WTC11 (cell line): ENCODE results near the gene RAD23A. TPM values are rescaled to one million over a fixed set of nuclear protein-coding genes. Genes with fewer than 3 reads are reported as not detected.

ENCODE experiments used
- ATAC-seq: fragments of 200-7000 bp; cut with Tn5 transposase; 2 replicates; pipeline ENCODE4 v1.10.0; 2021; ENCODE audit warnings: mild to moderate bottlenecking, moderate library complexity
- CTCF ChIA-PET: fragments of 300-600 bp; sonication (Branson Sonifier 250); formaldehyde crosslinking; loops from one replicate; lab custom pipeline; 2021; ENCODE audit warnings: antibody characterized with exemption; lab: Charles Lee
- POLR2A ChIA-PET: fragments of 350-600 bp; sonication (Branson Sonifier 250); formaldehyde crosslinking; loops from one replicate; lab custom pipeline; 2021; ENCODE audit warnings: antibody characterized with exemption; lab: Charles Lee
- DNase-seq: peaks from one replicate; pipeline ENCODE4 v3.0.0; 2021; ENCODE audit warnings: low spot score
- H3K27ac Mint-ChIP-seq: 2 replicates; pipeline ENCODE4 v1.8.0; 2021; ENCODE audit warnings: mixed read lengths
- H3K27me3 Mint-ChIP-seq: 2 replicates; pipeline ENCODE4 v1.8.0; 2021; ENCODE audit warnings: low read depth, mild to moderate bottlenecking, moderate library complexity, mixed read lengths
- H3K36me3 Mint-ChIP-seq: 2 replicates; pipeline ENCODE4 v1.8.0; 2021; ENCODE audit warnings: mixed read lengths
- H3K4me1 Mint-ChIP-seq: 2 replicates; pipeline ENCODE4 v1.8.0; 2022; ENCODE audit warnings: mixed read lengths
- H3K4me3 Mint-ChIP-seq: 2 replicates; pipeline ENCODE4 v1.8.0; 2021; ENCODE audit warnings: mild to moderate bottlenecking, moderate library complexity, mixed read lengths
- H3K9me3 Mint-ChIP-seq: 2 replicates; pipeline ENCODE4 v1.8.0; 2021; ENCODE audit warnings: mixed read lengths
- AFF4 ChIP-seq: sonication (generic); formaldehyde crosslinking; IDR thresholded peaks from 2 replicates; pipeline ENCODE4 v1.8.1; 2023; ENCODE audit warnings: mild to moderate bottlenecking, missing genetic modification reagents, borderline replicate concordance
- AR ChIP-seq: fragments of 250-450 bp; sonication (Bioruptor Pico); IDR thresholded peaks from 2 replicates; pipeline ENCODE4 v1.9.0; 2021; ENCODE audit warnings: mild to moderate bottlenecking
- ARID4B ChIP-seq: sonication (generic); formaldehyde crosslinking; IDR thresholded peaks from 2 replicates; pipeline ENCODE4 v1.8.0; 2023; ENCODE audit warnings: missing genetic modification reagents, mild to moderate bottlenecking, borderline replicate concordance
- ESRRA ChIP-seq: sonication (generic); formaldehyde crosslinking; IDR thresholded peaks from 2 replicates; pipeline ENCODE4 v1.8.1; 2022; ENCODE audit warnings: mild to moderate bottlenecking, missing genetic modification reagents, borderline replicate concordance
- ETV6 ChIP-seq: sonication (generic); formaldehyde crosslinking; IDR thresholded peaks from 2 replicates; pipeline ENCODE4 v1.8.1; 2022; ENCODE audit warnings: mild to moderate bottlenecking, missing genetic modification reagents
- FOXP1 ChIP-seq: sonication (generic); formaldehyde crosslinking; IDR thresholded peaks from 2 replicates; pipeline ENCODE4 v1.8.0; 2022; ENCODE audit warnings: missing genetic modification reagents, mild to moderate bottlenecking, moderate library complexity, borderline replicate concordance
- HMGA2 ChIP-seq: fragments of 250-450 bp; sonication (Bioruptor Pico); IDR thresholded peaks from 2 replicates; pipeline ENCODE4 v1.4.0; 2021; ENCODE audit warnings: mild to moderate bottlenecking, moderate library complexity
- JUN ChIP-seq: sonication (generic); formaldehyde crosslinking; IDR thresholded peaks from 2 replicates; pipeline ENCODE4 v1.8.0; 2023; ENCODE audit warnings: mild to moderate bottlenecking, missing genetic modification reagents
- MXD4 ChIP-seq: fragments of 250-450 bp; sonication (Bioruptor Pico); IDR thresholded peaks from 2 replicates; pipeline ENCODE4 v1.8.0; 2021; ENCODE audit warnings: mild to moderate bottlenecking, moderate library complexity, borderline replicate concordance
- NFATC4 ChIP-seq: fragments of 250-450 bp; sonication (Bioruptor Pico); IDR thresholded peaks from 2 replicates; pipeline ENCODE4 v1.9.0; 2021; ENCODE audit warnings: mild to moderate bottlenecking
- OVOL2 ChIP-seq: fragments of 250-450 bp; sonication (Bioruptor Pico); IDR thresholded peaks from 2 replicates; pipeline ENCODE4 v1.9.0; 2021; ENCODE audit warnings: mild to moderate bottlenecking, borderline replicate concordance
- PREB ChIP-seq: sonication (generic); formaldehyde crosslinking; IDR thresholded peaks from 2 replicates; pipeline ENCODE4 v1.8.1; 2022; ENCODE audit warnings: mild to moderate bottlenecking, missing genetic modification reagents, moderate library complexity, borderline replicate concordance
- SP1 ChIP-seq: sonication (generic); formaldehyde crosslinking; conservative IDR thresholded peaks from 2 replicates; pipeline ENCODE4 v1.8.1; 2022; ENCODE audit warnings: missing genetic modification reagents
- TCF7 ChIP-seq: sonication (generic); formaldehyde crosslinking; IDR thresholded peaks from 2 replicates; pipeline ENCODE4 v1.8.0; 2022; ENCODE audit warnings: mild to moderate bottlenecking, low read depth, missing genetic modification reagents, moderate library complexity
- TP53 ChIP-seq: sonication (generic); formaldehyde crosslinking; IDR thresholded peaks from 2 replicates; pipeline ENCODE4 v1.8.1; 2023; ENCODE audit warnings: mild to moderate bottlenecking, missing genetic modification reagents
- ZNF138 ChIP-seq: sonication (generic); formaldehyde crosslinking; conservative IDR thresholded peaks from 2 replicates; pipeline ENCODE4 v1.8.1; 2022; ENCODE audit warnings: mild to moderate bottlenecking, moderate library complexity, missing genetic modification reagents
- ZNF671 ChIP-seq: fragments of 250-450 bp; sonication (Bioruptor Pico); IDR thresholded peaks from 2 replicates; pipeline ENCODE4 v1.8.0; 2021; ENCODE audit warnings: mild to moderate bottlenecking
- total RNA-seq: library from RNA; stranded (reverse); gene quantifications from 3 replicates; pipeline ENCODE4 v1.2.3, GENCODE V29; 2021
- TF ChIP-seq, protein P1 (sequence below): sonication (generic); formaldehyde crosslinking; IDR thresholded peaks from 2 replicates; pipeline ENCODE4 v1.8.1; 2023; ENCODE audit warnings: mild to moderate bottlenecking, missing genetic modification reagents

The RAD23A gene
- total RNA-seq, 1 experiment from 2014 or later, result 84.3 TPM

DNA sequence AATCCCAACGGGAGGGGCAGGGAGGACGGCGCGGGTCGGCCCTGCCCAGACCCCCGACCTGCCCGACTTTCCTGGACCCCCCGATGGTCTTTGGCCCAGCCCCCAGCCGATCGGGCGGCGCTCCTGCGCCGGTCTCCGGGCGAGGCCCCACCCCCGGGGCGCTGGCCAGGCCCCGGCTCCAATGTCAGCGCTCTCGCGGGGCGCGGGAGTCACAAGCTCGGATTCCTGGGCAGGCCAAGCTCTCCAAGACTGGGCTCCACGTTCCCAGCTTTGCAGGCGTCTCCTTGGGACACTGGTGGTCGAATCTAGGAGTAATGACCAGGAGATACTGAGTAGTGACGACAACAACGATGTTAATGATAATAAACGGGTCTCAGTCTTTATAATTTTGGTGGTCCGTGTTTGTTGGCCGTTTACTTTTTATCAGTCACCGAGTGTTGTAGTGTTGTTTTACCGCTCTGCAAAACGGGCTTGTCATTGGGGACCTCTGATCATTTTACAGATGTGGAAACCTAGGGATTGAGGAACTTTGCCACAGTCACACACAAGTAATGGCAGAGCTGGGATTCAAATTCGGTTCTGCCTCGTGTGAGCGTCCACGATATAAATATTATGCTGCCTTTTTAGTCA is 545 bp downstream of the RAD23A start (continued):
- no peak for TF ChIP-seq AFF4 (CRISPR knock-in tag)
- TF ChIP-seq TCF7 (CRISPR knock-in tag), result no peak
- TF ChIP-seq ZNF671 (CRISPR knock-in tag), result peak; percentile 27; the same call in 1 of the 2 replicates
- TF ChIP-seq JUN (CRISPR knock-in tag), result no peak
- TF ChIP-seq AR (CRISPR knock-in tag), result no peak
- no peak for TF ChIP-seq ESRRA (CRISPR knock-in tag)

DNA sequence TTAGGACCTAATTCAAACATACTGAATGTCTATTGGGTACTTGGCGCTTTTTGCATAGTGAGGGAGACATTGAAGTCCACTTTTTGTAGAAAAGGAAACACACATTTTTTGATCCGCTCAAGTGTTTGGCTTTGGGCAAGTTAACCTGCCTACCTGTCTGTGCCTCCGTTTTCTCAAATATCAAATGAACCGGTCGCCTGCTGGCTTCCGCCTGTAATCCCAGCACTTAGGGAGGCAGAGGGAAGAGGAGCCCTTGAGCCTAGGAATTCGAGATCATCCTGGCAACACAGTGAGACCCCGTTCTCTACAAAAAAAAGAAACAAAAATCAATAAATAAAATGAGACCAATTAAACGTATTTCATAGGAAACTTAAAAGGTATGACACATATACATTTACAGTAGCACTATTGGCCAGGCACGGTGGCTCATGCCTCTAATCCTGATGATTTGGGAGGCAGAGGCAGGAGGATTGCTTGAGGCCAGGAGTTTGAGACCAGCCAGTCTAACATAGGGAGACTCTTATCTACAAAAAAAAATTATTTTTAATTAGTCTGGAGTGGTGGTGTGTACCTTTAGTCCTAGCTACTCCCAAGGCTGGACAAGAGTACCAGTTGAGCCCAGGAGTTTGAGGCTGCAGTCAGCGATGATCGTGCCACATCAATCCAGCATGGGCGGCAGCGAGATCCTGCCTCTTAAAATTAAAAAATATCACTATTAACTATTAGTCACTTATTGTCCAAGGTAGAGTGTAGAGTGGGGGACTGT is 1.3 kb downstream of the RAD23A start:
- Mint-ChIP-seq H3K9me3 (no peaks in the 10 kb centered on the region), H3K4me1 (peaks cover 14% of the 10 kb centered on the region), H3K27ac (peak overlapping the region; percentile 98), H3K4me3 (peak overlapping the region; percentile 90), H3K36me3 (peaks cover 70% of the 10 kb centered on the region), H3K27me3 (no peaks in the 10 kb centered on the region; the same call in 1 of the 2 replicates)
- DNase-seq, result no peak
- CTCF ChIA-PET, result interaction anchor here (0.6 to 2.0 kb wide), 8 partner anchors 9 to 154 kb away, joined by 3 to 11 read pairs (median 7); partner anchors contain the start of gene GCDH
- TF ChIP-seq, protein P1, sequence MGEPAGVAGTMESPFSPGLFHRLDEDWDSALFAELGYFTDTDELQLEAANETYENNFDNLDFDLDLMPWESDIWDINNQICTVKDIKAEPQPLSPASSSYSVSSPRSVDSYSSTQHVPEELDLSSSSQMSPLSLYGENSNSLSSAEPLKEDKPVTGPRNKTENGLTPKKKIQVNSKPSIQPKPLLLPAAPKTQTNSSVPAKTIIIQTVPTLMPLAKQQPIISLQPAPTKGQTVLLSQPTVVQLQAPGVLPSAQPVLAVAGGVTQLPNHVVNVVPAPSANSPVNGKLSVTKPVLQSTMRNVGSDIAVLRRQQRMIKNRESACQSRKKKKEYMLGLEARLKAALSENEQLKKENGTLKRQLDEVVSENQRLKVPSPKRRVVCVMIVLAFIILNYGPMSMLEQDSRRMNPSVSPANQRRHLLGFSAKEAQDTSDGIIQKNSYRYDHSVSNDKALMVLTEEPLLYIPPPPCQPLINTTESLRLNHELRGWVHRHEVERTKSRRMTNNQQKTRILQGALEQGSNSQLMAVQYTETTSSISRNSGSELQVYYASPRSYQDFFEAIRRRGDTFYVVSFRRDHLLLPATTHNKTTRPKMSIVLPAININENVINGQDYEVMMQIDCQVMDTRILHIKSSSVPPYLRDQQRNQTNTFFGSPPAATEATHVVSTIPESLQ, result no peak
- TF ChIP-seq OVOL2 (no peak), FOXP1 (CRISPR knock-in tag) (no peak), ARID4B (CRISPR knock-in tag) (no peak), PREB (no peak), SP1 (CRISPR knock-in tag) (no peak), NFATC4 (CRISPR knock-in tag) (no peak), ZNF138 (CRISPR knock-in tag) (no peak), ETV6 (CRISPR knock-in tag) (no peak), MXD4 (CRISPR knock-in tag) (no peak), ESRRA (CRISPR knock-in tag) (no peak), TP53 (no peak), HMGA2 (CRISPR knock-in tag) (no peak)
- TF ChIP-seq, all 79 proteins: peak for 0
- POLR2A ChIA-PET, result interaction anchor here (0.6 to 1.3 kb wide), 9 partner anchors 8 to 148 kb away, joined by 3 to 10 read pairs (median 4); partner anchors contain the start of genes FARSA, GADD45GIP1 and GCDH
- no peak for ATAC-seq
